Measurements from ENCODE around the gene TARP.
"Not testable (repeated sequence)": the region's sequence is repeated elsewhere in the genome, so short reads cannot be mapped to it uniquely, and the experiment has no call there.

TARP gene

GRCh38 chr7:38249849-38250248 lies 23.6 kb downstream of the TARP start:
- H3K27ac ChIP-seq (ENCODE audit: low read depth in 1 of 2, low read length in 2 of 2); H3K27me3 ChIP-seq (ENCODE audit: control insufficient read depth in 4 of 4, insufficient read depth in 4 of 4, low read length in 3 of 4); H3K9ac ChIP-seq (ENCODE audit: low read depth in 1 of 2, low read length in 2 of 2); H3K36me3 ChIP-seq (ENCODE audit: control insufficient read depth in 4 of 4, insufficient read depth in 3 of 4, low read depth in 1 of 4, low read length in 3 of 4); H3K4me3 ChIP-seq (ENCODE audit: low read depth in 1 of 3, low read length in 3 of 3); H3K9me3 ChIP-seq (ENCODE audit: control insufficient read depth in 4 of 4, low read length in 3 of 4); DNase-seq (ENCODE audit: low spot score); H3K4me1 ChIP-seq (ENCODE audit: control insufficient read depth in 4 of 4, insufficient read depth in 4 of 4, low read length in 3 of 4): not testable (repeated sequence)
- 68% methylated on average over 3 of the region's 3 CpGs for WGBS

- Histone ChIP-seq H3K4me3 (ENCODE audit: low read depth in 1 of 3, low read length in 3 of 3) (no peak overlapping the region), H3K27ac (ENCODE audit: low read depth in 1 of 2, low read length in 2 of 2) (no peak overlapping the region), H3K9ac (ENCODE audit: low read depth in 1 of 2, low read length in 2 of 2) (no peak overlapping the region), H3K4me1 (ENCODE audit: control insufficient read depth in 4 of 4, insufficient read depth in 4 of 4, low read length in 3 of 4) (no peaks in the 10 kb centered on the region), H3K9me3 (ENCODE audit: control insufficient read depth in 4 of 4, low read length in 3 of 4) (no peaks in the 10 kb centered on the region), H3K27me3 (ENCODE audit: control insufficient read depth in 4 of 4, insufficient read depth in 4 of 4, low read length in 3 of 4) (no peaks in the 10 kb centered on the region), H3K36me3 (ENCODE audit: control insufficient read depth in 4 of 4, insufficient read depth in 3 of 4, low read depth in 1 of 4, low read length in 3 of 4) (no peaks in the 10 kb centered on the region)
- TF ChIP-seq HNF4G (IDR thresholded peaks at IDR 0.05) (no peak), RAD21 (IDR thresholded peaks at IDR 0.05) (no peak), NR2F2 (IDR thresholded peaks at IDR 0.05) (no peak), FOXA2 (IDR thresholded peaks at IDR 0.05) (no peak), TAF1 (conservative IDR thresholded peaks at IDR 0.05) (no peak), HNF4A (conservative IDR thresholded peaks at IDR 0.05) (no peak)
- TF ChIP-seq, protein P1, sequence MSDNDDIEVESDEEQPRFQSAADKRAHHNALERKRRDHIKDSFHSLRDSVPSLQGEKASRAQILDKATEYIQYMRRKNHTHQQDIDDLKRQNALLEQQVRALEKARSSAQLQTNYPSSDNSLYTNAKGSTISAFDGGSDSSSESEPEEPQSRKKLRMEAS (IDR thresholded peaks at IDR 0.05) = no peak
- WGBS = 74% methylated on average over 5 of the region's 5 CpGs
- no peak for DNase-seq (ENCODE audit: low spot score)
Measured at GRCh38 chr7:38248069-38248567, 25.3 kb downstream of the TARP start.

GRCh38 chr7:38245409-38245977 lies 27.9 kb downstream of the TARP start:
- TF ChIP-seq FOXA2 (IDR thresholded peaks at IDR 0.05) = no peak
- no peak for DNase-seq (ENCODE audit: low spot score)
- H3K27ac ChIP-seq (ENCODE audit: low read depth in 1 of 2, low read length in 2 of 2) = no peak overlapping the region
- H3K9ac ChIP-seq (ENCODE audit: low read depth in 1 of 2, low read length in 2 of 2) = no peak overlapping the region
- H3K4me1 ChIP-seq (ENCODE audit: control insufficient read depth in 4 of 4, insufficient read depth in 4 of 4, low read length in 3 of 4) = no peaks in the 10 kb centered on the region
- no peaks in the 10 kb centered on the region for H3K36me3 ChIP-seq (ENCODE audit: control insufficient read depth in 4 of 4, insufficient read depth in 3 of 4, low read depth in 1 of 4, low read length in 3 of 4)
- H3K4me3 ChIP-seq (ENCODE audit: low read depth in 1 of 3, low read length in 3 of 3) = no peak overlapping the region
- 56% methylated on average over 3 of the region's 3 CpGs for WGBS
- no peaks in the 10 kb centered on the region for H3K9me3 ChIP-seq (ENCODE audit: control insufficient read depth in 4 of 4, low read length in 3 of 4)
- H3K27me3 ChIP-seq (ENCODE audit: control insufficient read depth in 4 of 4, insufficient read depth in 4 of 4, low read length in 3 of 4) = no peaks in the 10 kb centered on the region

GRCh38 chr7:38244516-38244915 lies 28.9 kb downstream of the TARP start:
- Histone ChIP-seq H3K4me3 (ENCODE audit: low read depth in 1 of 3, low read length in 3 of 3) (no peak overlapping the region), H3K27me3 (ENCODE audit: control insufficient read depth in 4 of 4, insufficient read depth in 4 of 4, low read length in 3 of 4) (no peaks in the 10 kb centered on the region), H3K9me3 (ENCODE audit: control insufficient read depth in 4 of 4, low read length in 3 of 4) (no peaks in the 10 kb centered on the region), H3K27ac (ENCODE audit: low read depth in 1 of 2, low read length in 2 of 2) (no peak overlapping the region), H3K9ac (ENCODE audit: low read depth in 1 of 2, low read length in 2 of 2) (no peak overlapping the region), H3K4me1 (ENCODE audit: control insufficient read depth in 4 of 4, insufficient read depth in 4 of 4, low read length in 3 of 4) (no peaks in the 10 kb centered on the region), H3K36me3 (ENCODE audit: control insufficient read depth in 4 of 4, insufficient read depth in 3 of 4, low read depth in 1 of 4, low read length in 3 of 4) (no peaks in the 10 kb centered on the region)
- WGBS = 87% methylated on average over 14 of the region's 14 CpGs
- DNase-seq (ENCODE audit: low spot score) = no peak
- no peak for TF ChIP-seq NR2F2 (IDR thresholded peaks at IDR 0.05)
- TF ChIP-seq, protein P1 (IDR thresholded peaks at IDR 0.05) = no peak
- no peak for TF ChIP-seq RAD21 (IDR thresholded peaks at IDR 0.05)
- no peak for TF ChIP-seq FOXA2 (IDR thresholded peaks at IDR 0.05)
- TF ChIP-seq SP1 (IDR thresholded peaks at IDR 0.05) = no peak
- no peak for TF ChIP-seq TAF1 (conservative IDR thresholded peaks at IDR 0.05)
- TF ChIP-seq CTCF (IDR thresholded peaks at IDR 0.05; ENCODE audit: low read depth, low read length, missing input control) = no peak
- no peak for TF ChIP-seq EGR1 (IDR thresholded peaks at IDR 0.05; ENCODE audit: low read depth in 2 of 2)
- TF ChIP-seq FOXA1 (IDR thresholded peaks at IDR 0.05) = no peak
- TF ChIP-seq, protein P2, sequence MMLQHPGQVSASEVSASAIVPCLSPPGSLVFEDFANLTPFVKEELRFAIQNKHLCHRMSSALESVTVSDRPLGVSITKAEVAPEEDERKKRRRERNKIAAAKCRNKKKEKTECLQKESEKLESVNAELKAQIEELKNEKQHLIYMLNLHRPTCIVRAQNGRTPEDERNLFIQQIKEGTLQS (IDR thresholded peaks at IDR 0.05) = no peak
- no peak for TF ChIP-seq HNF4A (conservative IDR thresholded peaks at IDR 0.05)
- no peak for TF ChIP-seq YY1 (IDR thresholded peaks at IDR 0.05)
- TF ChIP-seq, protein P3, sequence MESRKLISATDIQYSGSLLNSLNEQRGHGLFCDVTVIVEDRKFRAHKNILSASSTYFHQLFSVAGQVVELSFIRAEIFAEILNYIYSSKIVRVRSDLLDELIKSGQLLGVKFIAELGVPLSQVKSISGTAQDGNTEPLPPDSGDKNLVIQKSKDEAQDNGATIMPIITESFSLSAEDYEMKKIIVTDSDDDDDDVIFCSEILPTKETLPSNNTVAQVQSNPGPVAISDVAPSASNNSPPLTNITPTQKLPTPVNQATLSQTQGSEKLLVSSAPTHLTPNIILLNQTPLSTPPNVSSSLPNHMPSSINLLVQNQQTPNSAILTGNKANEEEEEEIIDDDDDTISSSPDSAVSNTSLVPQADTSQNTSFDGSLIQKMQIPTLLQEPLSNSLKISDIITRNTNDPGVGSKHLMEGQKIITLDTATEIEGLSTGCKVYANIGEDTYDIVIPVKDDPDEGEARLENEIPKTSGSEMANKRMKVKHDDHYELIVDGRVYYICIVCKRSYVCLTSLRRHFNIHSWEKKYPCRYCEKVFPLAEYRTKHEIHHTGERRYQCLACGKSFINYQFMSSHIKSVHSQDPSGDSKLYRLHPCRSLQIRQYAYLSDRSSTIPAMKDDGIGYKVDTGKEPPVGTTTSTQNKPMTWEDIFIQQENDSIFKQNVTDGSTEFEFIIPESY (IDR thresholded peaks at IDR 0.05) = no peak
- TF ChIP-seq, protein P4, sequence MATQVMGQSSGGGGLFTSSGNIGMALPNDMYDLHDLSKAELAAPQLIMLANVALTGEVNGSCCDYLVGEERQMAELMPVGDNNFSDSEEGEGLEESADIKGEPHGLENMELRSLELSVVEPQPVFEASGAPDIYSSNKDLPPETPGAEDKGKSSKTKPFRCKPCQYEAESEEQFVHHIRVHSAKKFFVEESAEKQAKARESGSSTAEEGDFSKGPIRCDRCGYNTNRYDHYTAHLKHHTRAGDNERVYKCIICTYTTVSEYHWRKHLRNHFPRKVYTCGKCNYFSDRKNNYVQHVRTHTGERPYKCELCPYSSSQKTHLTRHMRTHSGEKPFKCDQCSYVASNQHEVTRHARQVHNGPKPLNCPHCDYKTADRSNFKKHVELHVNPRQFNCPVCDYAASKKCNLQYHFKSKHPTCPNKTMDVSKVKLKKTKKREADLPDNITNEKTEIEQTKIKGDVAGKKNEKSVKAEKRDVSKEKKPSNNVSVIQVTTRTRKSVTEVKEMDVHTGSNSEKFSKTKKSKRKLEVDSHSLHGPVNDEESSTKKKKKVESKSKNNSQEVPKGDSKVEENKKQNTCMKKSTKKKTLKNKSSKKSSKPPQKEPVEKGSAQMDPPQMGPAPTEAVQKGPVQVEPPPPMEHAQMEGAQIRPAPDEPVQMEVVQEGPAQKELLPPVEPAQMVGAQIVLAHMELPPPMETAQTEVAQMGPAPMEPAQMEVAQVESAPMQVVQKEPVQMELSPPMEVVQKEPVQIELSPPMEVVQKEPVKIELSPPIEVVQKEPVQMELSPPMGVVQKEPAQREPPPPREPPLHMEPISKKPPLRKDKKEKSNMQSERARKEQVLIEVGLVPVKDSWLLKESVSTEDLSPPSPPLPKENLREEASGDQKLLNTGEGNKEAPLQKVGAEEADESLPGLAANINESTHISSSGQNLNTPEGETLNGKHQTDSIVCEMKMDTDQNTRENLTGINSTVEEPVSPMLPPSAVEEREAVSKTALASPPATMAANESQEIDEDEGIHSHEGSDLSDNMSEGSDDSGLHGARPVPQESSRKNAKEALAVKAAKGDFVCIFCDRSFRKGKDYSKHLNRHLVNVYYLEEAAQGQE (IDR thresholded peaks at IDR 0.05) = no peak
- TF ChIP-seq JUND (IDR thresholded peaks at IDR 0.05) = no peak
